NB4 (cell line): ENCODE results near the gene LRCH1.

Experiments used
- POLR2A ChIP-seq: IDR thresholded peaks from 2 replicates; pipeline ENCODE4 v1.6.1; 2011; ENCODE audit warnings: mild to moderate bottlenecking; ENCODE audit not compliant: insufficient read length; ENCODE audit errors: extremely low read depth
- TF ChIP-seq, protein P1 (sequence below): IDR thresholded peaks from one replicate; pipeline ENCODE4 v1.5.1; 2012; ENCODE audit warnings: low read depth, low read length

DNA sequence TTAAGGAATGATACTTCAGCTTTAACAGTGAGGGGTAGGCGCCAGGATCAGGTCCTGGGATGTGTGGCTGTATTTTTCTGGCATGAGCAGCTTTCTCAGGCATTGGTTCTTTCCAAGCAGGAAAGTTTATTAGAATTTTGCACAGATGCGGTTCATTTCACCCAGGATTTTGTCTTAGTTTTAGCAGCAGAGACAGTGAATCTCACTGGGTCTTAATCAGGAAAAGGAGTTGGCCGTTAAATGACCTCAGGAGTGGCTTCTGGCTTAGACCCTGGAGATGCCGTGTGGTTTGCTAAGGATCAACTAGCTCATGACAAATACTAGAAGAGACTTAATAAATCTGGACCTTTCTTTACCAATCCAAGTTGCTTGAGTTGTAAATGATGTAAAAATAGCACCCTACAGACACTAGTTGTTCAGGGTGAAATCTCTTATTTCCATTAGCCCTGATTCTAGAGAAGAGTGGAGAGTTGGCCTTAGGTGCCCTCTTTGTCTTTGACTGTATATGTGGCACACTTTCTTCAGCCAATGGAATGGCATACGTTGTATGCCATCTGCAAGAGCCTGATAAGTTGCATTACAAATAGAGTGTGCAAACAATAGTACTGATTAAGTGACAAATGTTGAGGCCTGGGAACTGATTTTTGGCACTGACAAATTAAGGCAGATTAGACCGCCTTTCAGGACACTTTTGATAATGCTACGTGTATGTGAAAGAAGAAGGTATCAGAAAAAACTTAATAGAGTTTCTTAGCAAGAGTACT lies 34.0 kb downstream of the LRCH1 start:
- no peak for TF ChIP-seq POLR2A
- TF ChIP-seq, protein P1, sequence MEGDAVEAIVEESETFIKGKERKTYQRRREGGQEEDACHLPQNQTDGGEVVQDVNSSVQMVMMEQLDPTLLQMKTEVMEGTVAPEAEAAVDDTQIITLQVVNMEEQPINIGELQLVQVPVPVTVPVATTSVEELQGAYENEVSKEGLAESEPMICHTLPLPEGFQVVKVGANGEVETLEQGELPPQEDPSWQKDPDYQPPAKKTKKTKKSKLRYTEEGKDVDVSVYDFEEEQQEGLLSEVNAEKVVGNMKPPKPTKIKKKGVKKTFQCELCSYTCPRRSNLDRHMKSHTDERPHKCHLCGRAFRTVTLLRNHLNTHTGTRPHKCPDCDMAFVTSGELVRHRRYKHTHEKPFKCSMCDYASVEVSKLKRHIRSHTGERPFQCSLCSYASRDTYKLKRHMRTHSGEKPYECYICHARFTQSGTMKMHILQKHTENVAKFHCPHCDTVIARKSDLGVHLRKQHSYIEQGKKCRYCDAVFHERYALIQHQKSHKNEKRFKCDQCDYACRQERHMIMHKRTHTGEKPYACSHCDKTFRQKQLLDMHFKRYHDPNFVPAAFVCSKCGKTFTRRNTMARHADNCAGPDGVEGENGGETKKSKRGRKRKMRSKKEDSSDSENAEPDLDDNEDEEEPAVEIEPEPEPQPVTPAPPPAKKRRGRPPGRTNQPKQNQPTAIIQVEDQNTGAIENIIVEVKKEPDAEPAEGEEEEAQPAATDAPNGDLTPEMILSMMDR: no peak
